Endothelial cell of umbilical vein (primary cell): Measurements from ENCODE around the gene OR13C3. TPM values are rescaled to one million over a fixed set of nuclear protein-coding genes. Genes with fewer than 3 reads are reported as not detected.

ENCODE experiments used
- BruUV-seq: library from RNA; stranded (reverse); fragments of 400-500 nt; replicated peaks from 2 replicates; lab custom pipeline; 2021; lab: Mats Ljungman, UMichigan
- CTCF ChIA-PET: fragments of 300-600, 350-600 bp; sonication (Branson Sonifier 250); formaldehyde crosslinking; loops from one replicate; lab custom pipeline; 2021; ENCODE audit warnings: antibody characterized with exemption, inconsistent platforms; lab: Charles Lee
- POLR2A ChIA-PET: fragments of 300-600, 350-600 bp; sonication (Branson Sonifier 250); formaldehyde crosslinking; loops from one replicate; lab custom pipeline; 2021; ENCODE audit warnings: antibody characterized with exemption, inconsistent platforms; lab: Charles Lee
- DNase-seq: peaks from one replicate; pipeline ENCODE4 v3.0.0-alpha.2; 2011; ENCODE audit warnings: low read depth, low spot score
- FAIRE-seq: peaks from 2 replicates; lab custom pipeline; 2011; peaks lifted over from hg19 to GRCh38; lab: Jason Lieb, UNC
- H2AFZ ChIP-seq: 2 replicates; pipeline ENCODE4 v1.6.0; 2012; ENCODE audit warnings: low read depth, low read length, control low read depth, inconsistent platforms
- H3K27ac ChIP-seq: 2 replicates; pipeline ENCODE4 v1.5.1; 2011; ENCODE audit warnings: low read depth, mild to moderate bottlenecking, control low read depth, low read length, moderate library complexity; ENCODE audit not compliant: insufficient read depth
- H3K27me3 ChIP-seq, 2 experiments: 2 replicates each; pipeline versions ENCODE4 v1.6.0 to v1.6.1; 2011; ENCODE audit warnings: low read length in 2 of 2, mixed read lengths in 1 of 2; ENCODE audit not compliant: control insufficient read depth in 2 of 2, insufficient read depth in 2 of 2
- H3K36me3 ChIP-seq, 2 experiments: 2 replicates in 1 of 2; 3 replicates in 1 of 2; pipeline ENCODE4 v1.5.1; 2011; ENCODE audit warnings: low read length in 2 of 2, mild to moderate bottlenecking in 1 of 2, moderate library complexity in 1 of 2; ENCODE audit not compliant: control insufficient read depth in 2 of 2, insufficient read depth in 2 of 2; ENCODE audit errors: extremely low read depth in 1 of 2
- H3K4me1 ChIP-seq: 3 replicates; pipeline ENCODE4 v1.5.1; 2011; ENCODE audit warnings: mild to moderate bottlenecking, low read length; ENCODE audit not compliant: control insufficient read depth, insufficient read depth; ENCODE audit errors: extremely low read depth
- H3K4me2 ChIP-seq: 2 replicates; pipeline ENCODE4 v1.6.1; 2011; ENCODE audit warnings: low read length, control low read depth, mixed read lengths; ENCODE audit not compliant: insufficient read depth
- H3K4me3 ChIP-seq, 3 experiments: fragments of 200-600 bp in 1 of 3; sonication (generic), shearing (Covaris generic) in 1 of 3; replicated peaks in 1 of 3; 2 replicates each; pipeline ENCODE4 v1.5.1; 2011 to 2016; ENCODE audit warnings: control low read depth in 3 of 3, low read length in 3 of 3, mild to moderate bottlenecking in 2 of 3, inconsistent platforms in 1 of 3, low read depth in 1 of 3, moderate library complexity in 1 of 3; ENCODE audit not compliant: insufficient read depth in 1 of 3
- H3K79me2 ChIP-seq: 2 replicates; pipeline ENCODE4 v1.6.0; 2012; ENCODE audit warnings: low read length, inconsistent platforms; ENCODE audit not compliant: control insufficient read depth, insufficient read depth
- H3K9ac ChIP-seq: replicated peaks from 2 replicates; pipeline ENCODE3; 2011; ENCODE audit warnings: low read length, control low read depth; ENCODE audit not compliant: insufficient read depth; ENCODE audit errors: extremely low read depth
- H3K9me1 ChIP-seq: replicated peaks from 3 replicates; pipeline ENCODE4 v1.6.0; 2011; ENCODE audit warnings: mild to moderate bottlenecking, low read length; ENCODE audit not compliant: control insufficient read depth, insufficient read depth; ENCODE audit errors: extremely low read depth
- H3K9me3 ChIP-seq: replicated peaks from 2 replicates; pipeline ENCODE4 v1.5.1; 2012; ENCODE audit warnings: low read length, inconsistent platforms; ENCODE audit not compliant: control insufficient read depth, insufficient read depth
- H4K20me1 ChIP-seq: replicated peaks from 2 replicates; pipeline ENCODE3; 2011; ENCODE audit warnings: mild to moderate bottlenecking, low read length; ENCODE audit not compliant: control insufficient read depth, insufficient read depth; ENCODE audit errors: extremely low read depth
- EZH2 ChIP-seq: IDR thresholded peaks from 2 replicates; pipeline ENCODE4 v1.6.1; 2012; ENCODE audit warnings: borderline replicate concordance, low read depth, mild to moderate bottlenecking, moderate library complexity, low read length, inconsistent platforms; ENCODE audit not compliant: severe bottlenecking
- FOS ChIP-seq: IDR thresholded peaks from 2 replicates; pipeline ENCODE4 v1.6.1; 2011; ENCODE audit warnings: mild to moderate bottlenecking, low read length, moderate library complexity, borderline replicate concordance; ENCODE audit not compliant: insufficient read depth
- GATA2 ChIP-seq: IDR thresholded peaks from 2 replicates; pipeline ENCODE4 v1.7.0; 2011; ENCODE audit warnings: low read depth, mild to moderate bottlenecking, moderate library complexity, mixed read lengths, low read length; ENCODE audit not compliant: insufficient read length, insufficient read depth
- JUN ChIP-seq: IDR thresholded peaks from 2 replicates; pipeline ENCODE4 v1.6.1; 2011; ENCODE audit warnings: borderline replicate concordance, low read depth; ENCODE audit not compliant: insufficient read length, insufficient read depth
- MYC ChIP-seq: IDR thresholded peaks from one replicate; pipeline ENCODE4 v1.6.1; 2011; ENCODE audit warnings: mild to moderate bottlenecking, low read depth, low read length
- POLR2A ChIP-seq: IDR thresholded peaks from 2 replicates; pipeline ENCODE4 v1.6.1; 2012; ENCODE audit warnings: low read depth, mild to moderate bottlenecking, control low read depth, low read length
- dilution Hi-C: fragments of 300-500 bp; cut with MboI; formaldehyde crosslinking; loops from one replicate; pipeline ENCODE4 v1.15.0; 2019; ENCODE audit warnings: low sequenced_read_pairs; ENCODE audit not compliant: extremely low pct_ligation_motif_present
- intact Hi-C: fragments of 100-400 bp; cut with micrococcal nuclease; formaldehyde crosslinking; loops from one replicate; pipeline ENCODE4 v1.10.0; 2022
- polyA plus RNA-seq, 4 experiments: library from polyadenylated mRNA; depleted of rRNA in 3 of 4; stranded (reverse) in 3 of 4; unstranded in 1 of 4; fragments of >200 nt; gene quantifications; 2 replicates each; pipeline versions ENCODE4 v1.2.1 to v1.2.3, GENCODE V29; 2011 to 2012; ENCODE audit warnings: missing spikeins in 1 of 4
- total RNA-seq: library from RNA; stranded (reverse); gene quantifications from 2 replicates; pipeline ENCODE4 v1.2.3, GENCODE V29; 2021

OR13C3 gene
- total and polyA plus RNA-seq, 2 donors (not counting 3 experiments of a cell fraction or from before 2014, with no cell fraction given) = not detected

GRCh38 chr9:104575456-104575855 lies 38.8 kb upstream of the OR13C3 start:
- no TSS peak for BruUV-seq
- TF ChIP-seq GATA2 (no peak), POLR2A (no peak)
- Histone ChIP-seq H3K4me2 (no peak overlapping the region), H2AFZ (no peak overlapping the region), H3K4me1 (no peaks in the 10 kb centered on the region), H3K4me3 (no peak overlapping the region), H3K9me1 (no peaks in the 10 kb centered on the region), H4K20me1 (no peaks in the 10 kb centered on the region), H3K79me2 (no peaks in the 10 kb centered on the region), H3K36me3 (no peaks in the 10 kb centered on the region), H3K9me3 (no peaks in the 10 kb centered on the region), H3K27me3 (no peaks in the 10 kb centered on the region), H3K9ac (no peak overlapping the region), H3K27ac (no peak overlapping the region)
- ChIA-PET CTCF (no interaction called here), POLR2A (no interaction called here)
- DNase-seq = no peak
- intact Hi-C loops = no loop called here
- FAIRE-seq = no peak
- dilution Hi-C loops = no loop called here

GRCh38 chr9:104572612-104573011 lies 36.0 kb upstream of the OR13C3 start:
- Histone ChIP-seq H3K9me3 (peaks cover 2% of the 10 kb centered on the region), H4K20me1 (no peaks in the 10 kb centered on the region), H3K27me3 (no peaks in the 10 kb centered on the region), H3K4me1 (no peaks in the 10 kb centered on the region), H3K9ac (no peak overlapping the region), H3K4me2 (no peak overlapping the region), H3K79me2 (no peaks in the 10 kb centered on the region), H3K36me3 (no peaks in the 10 kb centered on the region), H3K4me3 (no peak overlapping the region), H3K27ac (no peak overlapping the region), H2AFZ (no peak overlapping the region), H3K9me1 (no peaks in the 10 kb centered on the region)
- no peak for DNase-seq
- dilution Hi-C loops (no loop called here), intact Hi-C loops (no loop called here)
- no peak for FAIRE-seq
- BruUV-seq = no TSS peak
- TF ChIP-seq FOS (no peak), JUN (no peak), MYC (no peak), GATA2 (no peak), EZH2 (no peak)
- POLR2A ChIA-PET = no interaction called here
- CTCF ChIA-PET = no interaction called here
